ENCODE results near the gene C10orf95.

C10orf95 gene

GRCh38 chr10:102421757-102422512, 29.4 kb downstream of the C10orf95 start:
- no peak for DNase-seq
- no peak overlapping the region for H3K27ac ChIP-seq
- H3K4me3 ChIP-seq (ENCODE audit: low read depth, low read length), result peak overlapping the region; percentile 87
- no peak for TF ChIP-seq CTCF (IDR thresholded peaks at IDR 0.05; ENCODE audit: low read depth, low read length, missing control alignments)
- H3K36me3 ChIP-seq (replicated peaks), result peaks cover 7% of the 10 kb centered on the region
- H3K27me3 ChIP-seq (replicated peaks), result peaks cover 7% of the 10 kb centered on the region
- in situ Hi-C loops (cut with HindIII; ENCODE audit: low pct_ligation_motif_present, low sequenced_read_pairs), result no loop called here

- DNase-seq, result no peak
- H3K36me3 ChIP-seq (replicated peaks), result peaks cover 7% of the 10 kb centered on the region
- in situ Hi-C loops (cut with HindIII; ENCODE audit: low pct_ligation_motif_present, low sequenced_read_pairs), result no loop called here
- peaks cover 7% of the 10 kb centered on the region for H3K27me3 ChIP-seq (replicated peaks)
- peak overlapping the region; percentile 87 for H3K4me3 ChIP-seq (ENCODE audit: low read depth, low read length)
- H3K27ac ChIP-seq, result peak overlapping the region; percentile 44
- no peak for TF ChIP-seq CTCF (IDR thresholded peaks at IDR 0.05; ENCODE audit: low read depth, low read length, missing control alignments)
Observed at GRCh38 chr10:102421507-102421756, 29.9 kb downstream of the C10orf95 start.

GRCh38 chr10:102420714-102421506, 30.4 kb downstream of the C10orf95 start, which contains the start of gene FBXL15:
Gene FBXL15 (plus strand): TSS chr10:102420836. CDS start chr10:102421130, 294 bp downstream.
- peak; percentile 95 for DNase-seq
- peaks cover 7% of the 10 kb centered on the region for H3K36me3 ChIP-seq (replicated peaks)
- in situ Hi-C loops (cut with HindIII; ENCODE audit: low pct_ligation_motif_present, low sequenced_read_pairs), result no loop called here
- peak within 1 kb of the TSS; percentile 44 for H3K27ac ChIP-seq
- no peak for TF ChIP-seq CTCF (IDR thresholded peaks at IDR 0.05; ENCODE audit: low read depth, low read length, missing control alignments)
- peak within 1 kb of the TSS; percentile 87 for H3K4me3 ChIP-seq (ENCODE audit: low read depth, low read length)
- peaks cover 7% of the 10 kb centered on the region for H3K27me3 ChIP-seq (replicated peaks)

GRCh38 chr10:102420181-102420713, 31.1 kb downstream of the C10orf95 start:
- Histone ChIP-seq H3K36me3 (replicated peaks) (peaks cover 7% of the 10 kb centered on the region), H3K27ac (no peak overlapping the region), H3K27me3 (replicated peaks) (peaks cover 7% of the 10 kb centered on the region), H3K4me3 (ENCODE audit: low read depth, low read length) (peak overlapping the region; percentile 87)
- TF ChIP-seq CTCF (IDR thresholded peaks at IDR 0.05; ENCODE audit: low read depth, low read length, missing control alignments), result no peak
- no peak for DNase-seq
- in situ Hi-C loops (cut with HindIII; ENCODE audit: low pct_ligation_motif_present, low sequenced_read_pairs), result no loop called here

- no peak for DNase-seq
- Histone ChIP-seq H3K27me3 (replicated peaks) (peaks cover 7% of the 10 kb centered on the region), H3K36me3 (replicated peaks) (peaks cover 7% of the 10 kb centered on the region), H3K27ac (no peak overlapping the region), H3K4me3 (ENCODE audit: low read depth, low read length) (peak overlapping the region; percentile 87)
- in situ Hi-C loops (cut with HindIII; ENCODE audit: low pct_ligation_motif_present, low sequenced_read_pairs), result no loop called here
- no peak for TF ChIP-seq CTCF (IDR thresholded peaks at IDR 0.05; ENCODE audit: low read depth, low read length, missing control alignments)
Observed at GRCh38 chr10:102419269-102420180, 31.8 kb downstream of the C10orf95 start.
